Hematopoietic multipotent progenitor cell treated with erythropoietin and hydrocortisone succinate and interleukin-3 and kit ligand, for 8 days (in vitro differentiated cells): ENCODE data around the gene GGTA1.
"Not testable (repeated sequence)": the region's sequence is repeated elsewhere in the genome, so short reads cannot be mapped to it uniquely, and the experiment has no call there.

Source experiments
- DNase-seq: peaks from one replicate; pipeline ENCODE4 v3.0.0-alpha.2; 2015

Gene GGTA1

DNA sequence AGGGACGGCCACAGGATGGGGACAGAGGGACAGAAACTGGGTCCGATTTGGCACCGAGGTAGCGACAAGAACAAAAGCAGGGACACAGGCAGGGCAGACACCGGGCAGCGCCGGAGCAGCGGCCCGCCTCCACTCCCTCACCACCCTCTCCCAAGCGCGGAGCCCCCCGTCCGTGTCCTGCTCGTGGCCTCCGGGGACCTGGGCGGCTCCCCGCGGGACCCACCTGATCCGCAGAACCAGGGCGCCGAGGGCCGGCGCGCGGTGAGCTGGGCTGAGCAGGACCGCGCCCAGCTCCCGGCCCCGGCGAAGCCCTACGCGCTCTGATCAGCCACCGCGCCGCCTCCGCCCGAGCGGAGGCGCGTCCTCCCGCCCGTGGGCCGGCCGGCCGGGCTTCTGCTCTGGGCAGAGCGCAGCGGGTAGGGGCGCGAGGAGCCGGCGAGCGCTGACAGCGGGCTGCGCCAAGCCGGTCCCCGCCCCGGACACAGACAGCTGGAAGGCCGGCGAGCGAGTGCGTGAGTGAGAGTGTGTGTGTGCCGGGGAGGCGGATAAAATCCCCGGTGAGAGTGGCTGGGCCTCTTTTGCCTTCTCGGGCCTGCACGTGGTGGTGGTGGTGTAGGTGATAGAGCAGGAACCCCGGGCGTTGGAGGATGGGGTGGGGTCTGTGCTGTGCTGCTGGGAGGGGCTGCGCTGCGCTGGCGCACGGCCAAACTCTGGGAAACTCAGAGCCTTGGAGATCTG, at the start of gene GGTA1:
Gene GGTA1, minus strand, starts transcription at position 418 of the 738 bp plus-strand sequence. CDS start 31,922 bp downstream, outside the sequence.
- DNase-seq: peak; percentile 37

GRCh38 chr9:121548666-121549065, 49.0 kb upstream of the GGTA1 start:
- no peak for DNase-seq

GRCh38 chr9:121545875-121546423, 46.3 kb upstream of the GGTA1 start:
- peak; percentile 88 for DNase-seq

GRCh38 chr9:121545150-121545874, 45.7 kb upstream of the GGTA1 start:
- DNase-seq: no peak

- DNase-seq: no peak
These were observed 42.4 kb upstream of the GGTA1 start for GRCh38 chr9:121542025-121542424.

- peak; percentile 38 for DNase-seq
These were observed 41.6 kb upstream of the GGTA1 start for GRCh38 chr9:121541256-121541655.

GRCh38 chr9:121538221-121538620, 38.6 kb upstream of the GGTA1 start:
- peak; percentile 42 for DNase-seq

DNA sequence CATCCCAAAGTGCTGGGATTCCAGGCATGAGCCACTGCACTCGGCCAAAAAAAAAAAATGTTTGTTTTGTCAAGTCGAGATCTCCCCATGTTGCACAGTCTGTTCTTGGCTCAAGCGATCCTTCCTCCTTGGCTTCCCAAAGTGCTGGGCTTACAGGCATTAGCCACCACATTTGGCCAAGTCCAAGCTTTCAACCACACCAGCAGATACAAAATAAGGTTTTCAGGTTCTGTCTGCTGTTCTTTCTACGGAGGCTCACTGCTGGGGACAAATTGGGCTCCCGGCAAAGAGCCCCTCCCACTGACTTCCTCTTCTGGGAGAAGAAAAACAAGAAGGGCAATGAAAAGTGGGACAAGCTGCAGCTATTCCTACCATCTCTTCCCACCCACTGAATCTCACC, 37.6 kb upstream of the GGTA1 start:
- DNase-seq: no peak

GRCh38 chr9:121532881-121533280, 33.2 kb upstream of the GGTA1 start:
- no peak for DNase-seq

- no peak for DNase-seq
These were observed 29.8 kb upstream of the GGTA1 start for GRCh38 chr9:121529237-121529987.

- DNase-seq: no peak
These were observed 29.0 kb upstream of the GGTA1 start for GRCh38 chr9:121528642-121529041.

- no peak for DNase-seq
These were observed 27.7 kb upstream of the GGTA1 start for GRCh38 chr9:121527371-121527770.

DNA sequence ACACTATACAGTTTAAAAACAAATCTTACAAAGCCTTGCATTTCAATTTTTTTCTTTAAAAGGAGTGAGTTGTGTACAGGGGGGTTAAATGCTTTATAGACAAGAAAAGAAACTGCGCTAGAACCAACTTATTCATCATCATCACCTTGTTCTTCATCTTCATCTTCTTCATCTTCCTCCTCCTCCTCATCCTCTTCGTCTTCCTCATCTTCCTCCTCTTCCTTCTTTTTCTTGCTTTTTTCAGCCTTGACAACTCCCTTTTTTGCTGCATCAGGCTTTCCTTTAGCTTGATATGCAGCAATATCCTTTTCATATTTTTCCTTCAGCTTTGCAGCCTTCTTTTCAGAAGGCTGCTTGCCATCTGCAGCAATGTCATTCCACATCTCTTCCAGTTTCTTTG, 20.0 kb upstream of the GGTA1 start:
- not testable (repeated sequence) for DNase-seq

- DNase-seq: no peak
These were observed 19.0 kb upstream of the GGTA1 start for GRCh38 chr9:121518634-121519033.

DNA sequence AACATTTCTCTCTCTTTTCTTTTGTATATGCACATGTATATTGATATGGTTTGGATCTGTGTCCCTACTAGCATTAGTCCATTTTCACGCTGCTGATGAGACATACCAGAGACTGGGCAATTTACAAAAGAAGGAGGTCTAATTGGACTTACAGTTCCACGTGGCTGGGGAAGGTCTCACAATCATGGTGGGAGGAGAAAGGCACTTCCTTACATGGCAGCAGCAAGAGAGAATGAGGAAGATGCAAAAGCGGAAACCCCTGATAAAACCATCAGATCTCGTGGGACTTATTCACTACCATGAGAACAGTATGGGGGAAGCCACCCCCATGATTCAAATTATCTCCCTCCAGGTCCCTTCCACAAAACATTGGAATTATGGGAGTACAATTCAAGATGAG, 13.5 kb upstream of the GGTA1 start:
- DNase-seq: not testable (repeated sequence)

GRCh38 chr9:121510766-121511550, 11.3 kb upstream of the GGTA1 start:
- peak; percentile 73 for DNase-seq

GRCh38 chr9:121509180-121509579, 9.5 kb upstream of the GGTA1 start:
- DNase-seq: no peak

- DNase-seq: no peak
These were observed 8.8 kb upstream of the GGTA1 start for GRCh38 chr9:121508415-121508814.

- DNase-seq: no peak
These were observed 6.5 kb upstream of the GGTA1 start for GRCh38 chr9:121505903-121506735.

DNA sequence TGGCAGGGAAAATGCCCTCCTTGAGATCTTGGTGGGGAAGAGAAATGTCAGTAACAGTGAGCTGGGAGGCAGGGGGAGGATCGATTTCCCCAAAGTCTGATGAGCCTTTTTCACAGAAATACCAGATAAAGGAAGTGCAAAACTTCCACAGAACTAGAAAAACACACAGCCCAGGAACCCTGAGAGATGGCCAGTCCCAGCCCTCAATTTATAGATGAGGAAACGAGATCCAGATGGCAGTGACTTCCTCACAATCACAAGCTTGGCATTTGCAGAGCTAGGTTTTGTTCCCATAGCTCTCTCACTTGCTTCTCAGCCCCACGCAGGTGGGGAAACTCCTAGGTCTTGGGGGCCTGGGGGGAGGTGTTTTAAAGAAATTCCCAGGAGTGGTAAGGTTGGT, 3.8 kb upstream of the GGTA1 start:
- DNase-seq: no peak

DNA sequence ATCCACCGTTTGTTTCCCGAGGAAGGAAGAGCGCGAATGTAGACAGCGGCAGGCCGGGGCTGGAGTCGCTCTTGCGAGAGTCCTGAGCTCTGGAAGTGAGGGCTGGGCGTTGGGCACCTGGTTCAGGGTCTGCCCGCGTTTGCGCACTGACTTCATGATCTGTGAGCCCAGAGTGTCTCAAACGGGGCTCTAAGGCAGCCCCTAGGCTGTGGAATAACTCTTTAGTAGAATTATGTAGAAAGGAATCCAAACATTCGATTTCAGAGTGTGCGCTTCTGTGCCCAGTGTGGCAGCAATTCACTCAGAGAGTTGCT, 478 bp upstream of the GGTA1 start:
- DNase-seq: no peak

GRCh38 chr9:121499177-121499426, 542 bp downstream of the GGTA1 start:
- DNase-seq: no peak
